ENCODE measurements around the gene SLC6A4. TPM values are rescaled to one million over a fixed set of nuclear protein-coding genes. Genes with fewer than 3 reads are reported as not detected.

The SLC6A4 gene
- 2.4 TPM for total RNA-seq

GRCh38 chr17:30235386-30236296, at the start of gene SLC6A4:
TSS of gene SLC6A4 (minus strand) at chr17:30235697. CDS start at chr17:30221958, 13,739 bp downstream.

Other genes with a start within 250 kb of the SLC6A4 start
- 24.2 TPM for gene NSRP1, start 118.9 kb downstream of the SLC6A4 start, total RNA-seq
- gene BLMH, start 56.2 kb upstream of the SLC6A4 start, total RNA-seq, result 60.9 TPM
- not detected for gene TMIGD1, start 98.4 kb upstream of the SLC6A4 start, total RNA-seq
- 103 TPM for gene CPD, start 143.2 kb upstream of the SLC6A4 start, total RNA-seq
- 89.6 TPM for gene GOSR1, start 241.7 kb upstream of the SLC6A4 start, total RNA-seq